Measurements from ENCODE around the gene NUTM2G.
"Not testable (repeated sequence)": the region's sequence is repeated elsewhere in the genome, so short reads cannot be mapped to it uniquely, and the experiment has no call there.

Gene NUTM2G

GRCh38 chr9:96928543-96928942 lies at the start of gene NUTM2G:
Gene NUTM2G (plus strand): TSS chr9:96928843. CDS start chr9:96929025, 182 bp downstream.
- not testable (repeated sequence) for DNase-seq

GRCh38 chr9:96883922-96884321 lies 44.7 kb upstream of the NUTM2G start:
- DNase-seq = no peak

- DNase-seq = peak; percentile 37
These were observed 44.2 kb upstream of the NUTM2G start for GRCh38 chr9:96884443-96884842.

- no peak for DNase-seq
These were observed 43.2 kb upstream of the NUTM2G start for GRCh38 chr9:96885424-96885823.

- DNase-seq = no peak
These were observed 40.1 kb upstream of the NUTM2G start for GRCh38 chr9:96888591-96888990.

GRCh38 chr9:96892131-96892530 lies 36.5 kb upstream of the NUTM2G start:
- DNase-seq = no peak

- DNase-seq = not testable (repeated sequence)
These were observed 28.6 kb upstream of the NUTM2G start for GRCh38 chr9:96900010-96900409.

GRCh38 chr9:96904947-96905722 lies 23.5 kb upstream of the NUTM2G start:
- not testable (repeated sequence) for DNase-seq

- not testable (repeated sequence) for DNase-seq
These were observed 20.2 kb upstream of the NUTM2G start for GRCh38 chr9:96908479-96908878.

GRCh38 chr9:96915539-96915938 lies 13.1 kb upstream of the NUTM2G start:
- not testable (repeated sequence) for DNase-seq

- not testable (repeated sequence) for DNase-seq
These were observed 12.1 kb upstream of the NUTM2G start for GRCh38 chr9:96916531-96916930.

- not testable (repeated sequence) for DNase-seq
These were observed 10.1 kb upstream of the NUTM2G start for GRCh38 chr9:96918550-96918949.

- DNase-seq = not testable (repeated sequence)
These were observed 7.8 kb upstream of the NUTM2G start for GRCh38 chr9:96920803-96921202.

GRCh38 chr9:96925587-96925986 lies 3.1 kb upstream of the NUTM2G start:
- not testable (repeated sequence) for DNase-seq

GRCh38 chr9:96931665-96932064 lies 3.0 kb downstream of the NUTM2G start:
- not testable (repeated sequence) for DNase-seq

- DNase-seq = not testable (repeated sequence)
These were observed 5.5 kb downstream of the NUTM2G start for GRCh38 chr9:96934097-96934496.

GRCh38 chr9:96934706-96935105 lies 6.1 kb downstream of the NUTM2G start:
- DNase-seq = not testable (repeated sequence)

- not testable (repeated sequence) for DNase-seq
These were observed 6.8 kb downstream of the NUTM2G start for GRCh38 chr9:96935401-96935800.

- not testable (repeated sequence) for DNase-seq
These were observed 8.8 kb downstream of the NUTM2G start for GRCh38 chr9:96937442-96937841.

- DNase-seq = not testable (repeated sequence)
These were observed 10.5 kb downstream of the NUTM2G start for GRCh38 chr9:96938957-96939665.

GRCh38 chr9:96940982-96941381 lies 12.3 kb downstream of the NUTM2G start:
- not testable (repeated sequence) for DNase-seq

- DNase-seq = not testable (repeated sequence)
These were observed 13.0 kb downstream of the NUTM2G start for GRCh38 chr9:96941628-96942027.

GRCh38 chr9:96942181-96942580 lies 13.5 kb downstream of the NUTM2G start:
- not testable (repeated sequence) for DNase-seq

- DNase-seq = not testable (repeated sequence)
These were observed 20.7 kb downstream of the NUTM2G start for GRCh38 chr9:96949346-96949745.

Data from fibroblast of skin of right biceps (primary cell).